Thymus (tissue), 11 donors: ENCODE data around the gene ERC2. TPM values are rescaled to one million over a fixed set of nuclear protein-coding genes. Genes with fewer than 3 reads are reported as not detected.

Experiments used
- DNase-seq, 9 donors: peaks; one replicate each; pipeline ENCODE4 v3.0.0-alpha.2; 2013; ENCODE audit warnings: low spot score in 9 of 9, low read depth in 6 of 9, missing footprints in 1 of 9
- H3K27ac ChIP-seq, 2 donors: one replicate each; pipeline ENCODE4 v1.5.1; 2013; ENCODE audit warnings: control low read depth in 1 of 2, low read depth in 1 of 2, low read length in 1 of 2, mild to moderate bottlenecking in 1 of 2, moderate library complexity in 1 of 2
- H3K27me3 ChIP-seq, 2 donors: one replicate each; pipeline ENCODE4 v1.5.1; 2013; ENCODE audit warnings: low read length in 1 of 2; ENCODE audit not compliant: control insufficient read depth in 2 of 2, insufficient read depth in 1 of 2
- H3K36me3 ChIP-seq, 2 donors: one replicate each; pipeline ENCODE4 v1.5.1; 2013; ENCODE audit warnings: low read length in 1 of 2, mild to moderate bottlenecking in 1 of 2, moderate library complexity in 1 of 2; ENCODE audit not compliant: control insufficient read depth in 2 of 2, insufficient read depth in 2 of 2
- H3K4me1 ChIP-seq, 2 donors: one replicate each; pipeline ENCODE4 v1.5.1; 2013; ENCODE audit warnings: low read length in 2 of 2; ENCODE audit not compliant: control insufficient read depth in 2 of 2, insufficient read depth in 2 of 2
- H3K4me3 ChIP-seq, 2 donors: one replicate each; pipeline ENCODE4 v1.5.1; 2013; ENCODE audit warnings: low read length in 2 of 2, control low read depth in 1 of 2, mild to moderate bottlenecking in 1 of 2
- H3K9me3 ChIP-seq, 2 donors: one replicate each; pipeline ENCODE4 v1.5.1; 2013; ENCODE audit warnings: low read length in 1 of 2, mild to moderate bottlenecking in 1 of 2; ENCODE audit not compliant: control insufficient read depth in 2 of 2, insufficient read depth in 1 of 2
- WGBS: extraction: QIAGEN DNeasy Blood & Tissue Kit; methylation state at CpG from one replicate; pipeline ENCODE4 v1.1.7; 2013; 5-methylcytosine and 5-hydroxymethylcytosine counted together
- polyA plus RNA-seq: library from polyadenylated mRNA; stranded (reverse); fragments of 200-250 nt; gene quantifications from one replicate; pipeline ENCODE4 v1.2.3, GENCODE V29; 2013
- total RNA-seq: library from RNA; stranded (reverse); fragments of 120-200 nt; gene quantifications from one replicate; pipeline ENCODE4 v1.2.4, GENCODE V29; 2013
- donor health status: healthy.

The ERC2 gene
- total and polyA plus RNA-seq, 2 donors, result 0.28 to 0.50 TPM

- H3K27me3 ChIP-seq, result no peaks in the 10 kb centered on the region
- no peak for DNase-seq
- H3K27ac ChIP-seq, result no peak overlapping the region
- no peaks in the 10 kb centered on the region for H3K9me3 ChIP-seq
- H3K4me3 ChIP-seq, result no peak overlapping the region
- H3K4me1 ChIP-seq, result no peaks in the 10 kb centered on the region
- no peaks in the 10 kb centered on the region for H3K36me3 ChIP-seq
- WGBS, result over 99% methylated on average over 2 of the region's 2 CpGs
Observed at GRCh38 chr3:55805169-55805568, 663.1 kb downstream of the ERC2 start.

GRCh38 chr3:55804170-55805095 is 663.8 kb downstream of the ERC2 start:
- Histone ChIP-seq H3K4me1 (no peaks in the 10 kb centered on the region), H3K36me3 (no peaks in the 10 kb centered on the region), H3K9me3 (no peaks in the 10 kb centered on the region), H3K27me3 (no peaks in the 10 kb centered on the region), H3K27ac (no peak overlapping the region), H3K4me3 (no peak overlapping the region)
- no peak for DNase-seq
- WGBS, result 89% methylated on average over 7 of the region's 7 CpGs

- no peak overlapping the region for H3K4me3 ChIP-seq
- H3K27me3 ChIP-seq, result no peaks in the 10 kb centered on the region
- no peak overlapping the region for H3K27ac ChIP-seq
- 94% methylated on average over 4 of the region's 4 CpGs for WGBS
- H3K9me3 ChIP-seq, result no peaks in the 10 kb centered on the region
- no peak for DNase-seq
- no peaks in the 10 kb centered on the region for H3K36me3 ChIP-seq
- H3K4me1 ChIP-seq, result no peaks in the 10 kb centered on the region
Observed at GRCh38 chr3:55802816-55803215, 665.5 kb downstream of the ERC2 start.

- DNase-seq, result no peak
- H3K4me3 ChIP-seq, result no peak overlapping the region
- no peaks in the 10 kb centered on the region for H3K27me3 ChIP-seq
- WGBS, result 95% methylated on average over 2 of the region's 2 CpGs
- no peaks in the 10 kb centered on the region for H3K4me1 ChIP-seq
- no peaks in the 10 kb centered on the region for H3K36me3 ChIP-seq
- no peak overlapping the region for H3K27ac ChIP-seq
- no peaks in the 10 kb centered on the region for H3K9me3 ChIP-seq
Observed at GRCh38 chr3:55801676-55802075, 666.6 kb downstream of the ERC2 start.

GRCh38 chr3:55801068-55801467 is 667.2 kb downstream of the ERC2 start:
- H3K36me3 ChIP-seq, result no peaks in the 10 kb centered on the region
- H3K4me1 ChIP-seq, result no peaks in the 10 kb centered on the region
- H3K27ac ChIP-seq, result no peak overlapping the region
- no peaks in the 10 kb centered on the region for H3K9me3 ChIP-seq
- H3K27me3 ChIP-seq, result no peaks in the 10 kb centered on the region
- peak in 1 of 9 donors; percentile 14 for DNase-seq
- WGBS, result 89% methylated on average over 3 of the region's 3 CpGs
- no peak overlapping the region for H3K4me3 ChIP-seq

GRCh38 chr3:55797775-55798174 is 670.5 kb downstream of the ERC2 start:
- no peak overlapping the region for H3K27ac ChIP-seq
- no peaks in the 10 kb centered on the region for H3K9me3 ChIP-seq
- 95% methylated on average over 1 of the region's 1 CpG for WGBS
- no peak for DNase-seq
- H3K27me3 ChIP-seq, result no peaks in the 10 kb centered on the region
- H3K4me3 ChIP-seq, result no peak overlapping the region
- H3K36me3 ChIP-seq, result no peaks in the 10 kb centered on the region
- no peaks in the 10 kb centered on the region for H3K4me1 ChIP-seq

GRCh38 chr3:55797084-55797483 is 671.2 kb downstream of the ERC2 start:
- Histone ChIP-seq H3K9me3 (no peaks in the 10 kb centered on the region), H3K27me3 (no peaks in the 10 kb centered on the region), H3K27ac (no peak overlapping the region), H3K4me3 (no peak overlapping the region), H3K36me3 (no peaks in the 10 kb centered on the region), H3K4me1 (no peaks in the 10 kb centered on the region)
- 100% methylated on average over 1 of the region's 1 CpG for WGBS
- no peak for DNase-seq

GRCh38 chr3:55796533-55796932 is 671.7 kb downstream of the ERC2 start:
- 97% methylated on average over 5 of the region's 5 CpGs for WGBS
- Histone ChIP-seq H3K4me3 (no peak overlapping the region), H3K36me3 (no peaks in the 10 kb centered on the region), H3K27ac (no peak overlapping the region), H3K9me3 (no peaks in the 10 kb centered on the region), H3K27me3 (no peaks in the 10 kb centered on the region), H3K4me1 (no peaks in the 10 kb centered on the region)
- DNase-seq, result no peak

GRCh38 chr3:55795746-55796145 is 672.5 kb downstream of the ERC2 start:
- no peak for DNase-seq
- no peaks in the 10 kb centered on the region for H3K36me3 ChIP-seq
- no peaks in the 10 kb centered on the region for H3K27me3 ChIP-seq
- 90% methylated on average over 1 of the region's 1 CpG for WGBS
- no peaks in the 10 kb centered on the region for H3K4me1 ChIP-seq
- H3K27ac ChIP-seq, result no peak overlapping the region
- no peak overlapping the region for H3K4me3 ChIP-seq
- no peaks in the 10 kb centered on the region for H3K9me3 ChIP-seq
